SH-SY5Y (cell line): ENCODE data around the gene APBB1.

Experiments
- GATA2 ChIP-seq: IDR thresholded peaks from 2 replicates; pipeline ENCODE4 v1.6.1; 2011; ENCODE audit warnings: mild to moderate bottlenecking, low read depth, low read length
- GATA3 ChIP-seq: IDR thresholded peaks from 2 replicates; pipeline ENCODE4 v1.6.1; 2011; ENCODE audit warnings: low read depth, mild to moderate bottlenecking, low read length, moderate library complexity

GRCh38 chr11:6393989-6394670 is 24.8 kb downstream of the APBB1 start:
- TF ChIP-seq GATA2 (no peak), GATA3 (no peak)
